Stimulated activated CD8-positive, alpha-beta memory T cell treated with anti-CD3 and anti-CD28 coated beads, Interleukin-7, amount 100 ng/mL, for 4 hours (primary cell): ENCODE results near the gene SMAD4.
A peak's percentile ranks its signal among the peaks of the same experiment; 100 is the strongest.

Source experiments
- DNase-seq, 2 donors: peaks; one replicate each; pipeline ENCODE4 v3.0.0-alpha.2; 2020; ENCODE audit warnings: low read depth in 2 of 2

The SMAD4 gene

DNA sequence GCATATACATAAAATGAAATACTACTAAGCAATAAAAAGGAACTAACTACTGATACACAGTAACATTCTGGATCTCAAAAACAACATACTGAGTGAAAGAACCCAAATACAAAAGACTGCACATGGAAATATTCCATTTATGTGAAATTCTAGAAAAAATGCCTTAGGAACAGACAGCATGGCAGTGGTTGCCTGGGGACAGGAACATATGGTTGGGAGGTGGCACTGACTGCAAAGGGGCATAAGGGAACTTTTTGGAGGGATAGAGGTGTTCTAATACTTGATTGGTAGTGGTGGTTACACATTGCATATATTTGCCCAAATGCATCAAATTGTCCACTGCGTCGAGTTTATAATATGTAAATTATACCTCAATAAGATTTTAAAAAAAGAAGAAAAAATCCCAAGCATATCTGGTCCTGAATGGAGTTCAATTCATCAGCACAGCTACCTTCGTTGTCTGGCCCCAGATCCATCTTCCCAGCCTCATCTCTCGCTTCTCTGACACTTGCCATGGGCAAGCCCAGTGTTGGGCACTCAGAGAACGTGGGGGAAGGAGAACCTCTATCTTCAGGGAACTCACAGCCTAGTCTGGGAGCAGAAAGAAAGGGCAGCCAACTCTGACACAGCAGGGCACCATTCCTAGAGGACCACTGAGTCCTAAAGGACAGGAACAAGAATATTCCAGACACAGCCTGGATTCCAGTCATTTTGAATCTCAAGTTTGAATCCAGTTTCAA is 8.6 kb upstream of the SMAD4 start:
- no peak for DNase-seq

DNA sequence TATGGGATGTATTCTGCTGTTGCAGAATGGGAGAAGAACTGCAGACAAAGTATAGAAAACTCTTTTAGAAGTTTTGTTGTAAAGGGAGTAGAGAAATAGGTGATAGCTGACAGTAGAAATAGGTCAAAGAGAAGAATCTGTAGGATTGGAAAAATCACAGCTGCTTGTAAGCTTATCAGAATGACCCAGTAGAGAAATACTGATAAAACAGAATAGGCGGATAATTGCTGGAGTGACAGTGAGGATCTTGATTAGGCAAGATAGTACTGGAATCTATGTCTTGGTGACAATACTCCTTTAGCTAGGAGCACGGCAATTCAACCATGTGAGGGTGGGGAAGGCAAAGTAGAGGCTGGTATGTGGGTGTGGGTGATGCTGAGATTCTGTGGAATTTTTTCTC is 4.5 kb upstream of the SMAD4 start:
- DNase-seq = no peak

DNA sequence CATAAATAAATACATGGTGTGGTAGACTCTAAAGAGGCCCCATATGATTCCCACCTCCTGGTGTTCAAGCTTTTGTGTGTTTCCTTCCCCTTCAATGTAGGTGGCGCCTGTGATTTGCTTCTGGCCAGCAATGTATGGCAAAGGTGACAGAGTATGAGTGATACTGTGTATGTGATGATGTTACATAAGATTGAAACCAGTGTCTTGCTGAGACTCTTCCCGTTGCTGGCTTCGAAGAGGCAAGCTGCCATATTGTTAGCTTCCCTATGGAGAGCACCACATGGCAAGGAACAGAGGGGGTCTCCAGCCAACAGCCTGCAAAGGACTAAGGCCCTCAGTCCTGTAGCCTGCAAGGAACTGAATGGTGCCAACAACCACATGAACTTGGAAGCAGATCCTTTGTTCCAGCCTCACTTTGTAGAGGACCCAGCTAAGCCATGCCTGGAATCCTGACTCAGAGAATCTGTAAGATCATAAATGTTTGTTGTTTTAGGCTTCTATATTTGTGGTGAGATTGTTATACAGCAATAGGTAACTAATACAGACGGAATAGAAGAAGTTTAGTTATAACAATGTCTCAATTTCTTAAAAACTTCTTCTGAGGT is 1.7 kb upstream of the SMAD4 start:
- no peak for DNase-seq

DNA sequence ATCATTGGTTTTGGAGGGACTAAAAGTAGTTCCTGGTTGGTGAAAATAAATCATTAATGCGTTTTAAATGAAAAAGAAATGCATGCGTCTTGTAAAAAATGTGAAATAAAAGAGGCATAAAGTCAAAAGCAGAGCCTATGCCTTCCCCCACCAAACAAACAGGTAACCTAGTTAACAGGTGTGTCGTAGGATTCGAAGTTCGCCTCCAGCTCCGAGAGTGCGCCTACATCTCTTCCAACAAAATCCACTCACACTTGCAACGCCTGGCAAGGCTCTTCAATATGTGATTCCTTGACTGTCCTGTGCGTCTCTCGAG is 677 bp upstream of the SMAD4 start:
- DNase-seq = no peak

DNA sequence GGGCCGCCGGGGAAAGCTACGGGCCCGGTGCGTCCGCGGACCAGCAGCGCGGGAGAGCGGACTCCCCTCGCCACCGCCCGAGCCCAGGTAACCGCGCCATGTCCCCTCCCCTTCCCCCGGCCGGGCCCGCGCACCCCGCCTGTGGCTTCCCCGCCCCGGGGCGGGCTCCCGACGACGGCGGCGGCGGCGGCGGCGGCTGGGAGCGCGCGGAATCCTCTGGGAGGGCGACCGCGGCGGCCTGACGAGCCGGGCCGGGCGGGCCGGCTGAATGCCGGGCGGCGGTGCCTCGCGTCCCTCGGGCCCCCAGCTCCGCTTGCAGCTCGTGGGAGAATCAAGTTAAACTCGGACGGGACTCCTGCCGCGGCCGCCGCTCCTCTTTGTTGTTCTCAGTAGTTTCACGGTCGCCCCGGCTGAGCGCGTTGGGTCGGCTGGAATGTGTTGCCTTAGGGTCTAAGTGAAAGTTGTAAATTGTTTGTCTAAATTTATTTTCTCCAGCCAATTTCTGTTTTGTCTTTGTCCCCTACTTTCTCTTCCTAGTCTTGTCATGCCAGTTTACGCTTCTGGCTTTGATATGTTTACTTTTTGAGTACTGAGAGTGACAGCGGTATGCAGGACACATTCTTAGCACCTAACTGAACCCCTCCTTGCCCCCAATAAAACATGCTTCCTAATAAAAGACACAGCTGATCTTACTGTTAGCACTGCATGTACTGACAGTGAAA is 685 bp downstream of the SMAD4 start:
- peak; percentile 25 to 61 for DNase-seq

DNA sequence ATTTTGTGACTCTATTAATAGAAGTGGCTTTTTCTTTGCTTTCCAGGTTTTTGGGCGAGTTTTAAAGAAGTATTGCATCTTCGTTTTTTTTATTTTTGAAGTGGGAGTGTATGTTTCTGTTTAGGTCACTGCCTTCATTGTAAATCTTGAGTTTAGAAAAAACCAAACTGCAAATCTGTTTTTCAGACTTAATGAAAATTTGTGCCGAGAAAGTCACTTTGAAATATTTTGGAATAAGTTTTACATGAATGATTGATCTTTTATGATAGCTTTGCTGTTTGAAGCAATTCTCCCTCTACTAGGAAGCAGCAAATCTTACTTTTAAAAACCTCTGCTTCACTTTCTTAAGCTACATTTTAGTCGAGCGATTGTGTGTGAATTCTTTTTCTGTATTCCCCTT is 2.2 kb downstream of the SMAD4 start:
- DNase-seq = no peak

DNA sequence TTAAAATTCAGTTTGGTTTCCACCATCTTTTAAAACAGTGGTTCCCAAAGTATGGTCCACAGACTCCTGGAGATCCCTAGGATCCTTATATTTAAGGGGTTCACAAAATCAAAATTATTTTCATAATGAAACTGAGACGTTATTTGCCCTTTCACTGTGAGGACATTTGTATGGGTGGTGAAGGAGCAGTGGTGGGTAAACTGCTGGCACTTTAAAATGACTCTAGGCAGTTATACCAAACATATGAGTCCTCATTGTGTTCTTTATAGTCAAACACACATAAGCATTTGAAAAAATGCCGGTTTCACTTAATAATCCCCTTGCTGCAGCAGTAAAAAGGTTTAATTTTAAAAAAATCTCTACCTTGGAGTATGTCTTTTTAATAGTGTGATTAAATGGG is 7.2 kb downstream of the SMAD4 start:
- DNase-seq = no peak

DNA sequence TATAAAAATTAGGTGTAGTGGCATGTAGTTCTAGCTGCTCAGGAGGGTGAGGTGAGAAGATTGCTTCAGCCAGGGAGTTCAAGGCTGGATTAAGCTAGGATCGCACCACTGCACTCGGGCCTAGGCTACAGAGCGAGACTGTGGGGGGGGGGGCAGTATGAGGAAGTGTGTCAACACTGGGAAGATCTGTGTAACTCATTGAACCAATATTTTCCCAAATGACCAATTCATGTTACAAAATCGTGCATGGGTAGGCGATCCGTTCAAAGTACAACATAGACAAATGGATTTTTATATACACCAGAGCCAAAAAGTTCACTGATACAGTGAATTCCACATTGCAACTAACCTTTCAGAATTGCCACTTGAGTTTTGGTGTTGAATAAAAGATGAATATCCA is 8.1 kb downstream of the SMAD4 start:
- no peak for DNase-seq

DNA sequence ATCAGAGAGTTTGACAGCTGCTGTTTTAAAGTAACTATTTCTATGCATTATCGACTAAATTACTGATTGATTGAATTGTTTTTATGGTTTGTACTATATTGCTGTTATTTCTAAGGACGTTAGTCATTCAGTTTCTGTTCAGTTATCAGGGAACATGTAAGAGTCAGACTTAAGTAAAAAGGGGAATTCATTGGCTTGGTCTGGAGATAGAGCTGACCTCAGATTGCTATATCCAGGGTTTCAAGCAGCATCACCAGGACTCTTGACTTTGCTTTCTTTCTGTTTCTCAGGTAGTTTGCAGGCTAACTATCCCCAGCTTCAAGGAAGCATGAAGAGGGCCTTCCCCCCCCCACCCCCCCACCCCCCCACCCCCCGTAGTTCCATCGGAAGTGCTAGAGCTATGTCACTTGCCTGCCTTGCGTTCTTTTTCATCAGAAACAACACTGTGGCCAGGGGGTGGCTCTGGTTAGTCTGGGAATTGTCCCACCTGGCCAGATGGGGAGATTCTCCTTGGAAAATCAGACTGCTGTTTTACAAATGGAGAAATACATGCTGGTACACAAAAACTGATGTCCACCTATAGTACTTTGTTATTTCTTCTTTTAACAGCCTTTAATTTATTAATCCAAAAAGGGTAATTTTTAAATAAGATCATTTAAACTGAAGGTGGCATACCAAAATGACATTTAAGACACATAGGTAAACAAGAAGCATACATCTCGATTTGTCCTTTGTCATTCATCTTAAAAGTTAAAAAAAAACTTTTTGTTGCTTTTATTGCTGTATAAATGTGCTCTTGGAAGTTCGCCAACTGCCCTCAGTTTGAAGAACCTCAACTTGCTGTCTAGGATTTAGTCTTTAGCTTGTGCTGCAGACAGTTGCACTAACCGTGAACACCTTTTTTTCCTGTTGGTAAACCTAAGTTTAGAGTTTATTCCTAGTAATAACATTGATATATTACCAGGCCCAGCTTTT is 9.4 kb downstream of the SMAD4 start:
- DNase-seq = no peak

DNA sequence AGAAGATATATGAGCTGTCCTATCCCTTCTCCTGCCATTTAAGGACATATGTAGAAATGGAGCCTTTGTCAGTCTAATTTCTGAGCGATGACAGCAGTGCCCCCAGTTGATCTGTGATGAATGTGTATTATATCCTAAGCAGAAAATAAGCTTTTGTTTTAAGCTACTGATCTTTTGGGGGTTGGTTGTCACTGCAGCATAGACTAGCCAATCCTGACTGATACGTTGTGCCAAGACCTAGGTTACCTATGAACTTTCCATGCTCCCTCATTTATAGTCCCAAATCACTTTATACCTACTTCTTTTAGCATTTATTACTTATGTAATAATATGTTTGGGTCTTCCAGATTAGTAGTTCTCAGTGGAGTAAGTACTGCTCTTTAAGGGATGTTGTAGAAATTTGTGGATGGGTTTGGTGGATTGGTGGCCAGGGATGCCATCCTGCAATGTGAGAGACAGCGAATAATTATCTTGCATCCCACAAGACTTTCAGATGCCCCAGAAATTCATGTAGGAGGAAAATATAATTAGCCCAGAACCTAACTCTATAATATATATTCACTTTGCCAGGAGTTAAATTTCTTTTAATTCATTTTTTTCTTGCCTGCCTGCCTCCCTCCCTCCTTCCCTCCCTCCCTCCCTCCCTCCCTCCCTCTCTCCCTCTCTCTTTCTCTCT is 11.8 kb downstream of the SMAD4 start:
- DNase-seq = no peak

DNA sequence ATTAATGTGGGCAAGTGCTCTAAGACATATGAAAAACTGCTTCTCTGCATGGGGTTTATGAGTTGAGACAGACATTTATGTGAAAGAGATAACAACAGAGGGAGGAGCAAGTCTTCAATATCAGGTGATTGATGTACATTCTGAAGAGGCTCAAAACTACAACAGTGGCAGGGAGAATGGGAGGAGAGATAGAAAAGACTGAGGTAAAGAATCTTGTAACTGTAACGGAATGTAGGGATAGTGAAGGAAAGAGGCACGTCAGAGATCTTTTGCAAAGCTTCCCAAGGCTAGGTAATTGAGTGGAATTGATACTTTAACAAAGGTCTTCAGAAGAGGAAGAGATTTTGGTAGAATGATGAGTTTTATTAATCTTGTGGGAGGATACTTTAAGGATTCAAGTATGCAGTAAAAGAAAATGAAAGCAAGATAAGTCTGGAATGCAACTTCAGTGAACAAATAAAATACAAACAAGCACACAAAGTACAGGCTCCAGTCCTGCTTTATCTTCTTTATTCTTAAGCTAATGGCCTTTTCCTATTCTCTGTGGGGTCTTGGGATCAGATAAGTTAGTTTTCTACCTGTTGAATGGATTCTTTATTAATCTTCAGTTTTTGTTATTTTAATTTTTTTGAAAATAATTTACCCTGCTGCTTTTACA is 15.0 kb downstream of the SMAD4 start:
- DNase-seq = no peak

DNA sequence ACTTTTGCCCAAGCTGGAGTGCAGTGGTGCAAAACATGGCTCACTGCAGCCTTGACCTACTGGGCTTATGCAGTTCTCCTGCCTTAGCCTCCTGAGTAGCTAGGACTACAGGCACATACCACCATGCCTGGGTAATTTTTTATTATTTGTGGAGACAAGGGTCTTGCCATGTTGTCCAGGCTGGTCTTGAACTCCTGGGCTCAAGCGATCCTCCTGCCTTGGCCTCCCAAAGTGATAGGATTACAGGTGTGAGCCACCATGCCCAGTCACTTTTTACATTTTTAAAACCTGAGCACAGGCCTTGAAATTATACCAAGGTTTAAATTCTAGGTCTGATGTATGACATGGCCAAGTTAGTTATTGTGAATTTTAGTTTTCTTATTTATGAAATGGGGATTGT is 18.2 kb downstream of the SMAD4 start:
- DNase-seq = no peak

DNA sequence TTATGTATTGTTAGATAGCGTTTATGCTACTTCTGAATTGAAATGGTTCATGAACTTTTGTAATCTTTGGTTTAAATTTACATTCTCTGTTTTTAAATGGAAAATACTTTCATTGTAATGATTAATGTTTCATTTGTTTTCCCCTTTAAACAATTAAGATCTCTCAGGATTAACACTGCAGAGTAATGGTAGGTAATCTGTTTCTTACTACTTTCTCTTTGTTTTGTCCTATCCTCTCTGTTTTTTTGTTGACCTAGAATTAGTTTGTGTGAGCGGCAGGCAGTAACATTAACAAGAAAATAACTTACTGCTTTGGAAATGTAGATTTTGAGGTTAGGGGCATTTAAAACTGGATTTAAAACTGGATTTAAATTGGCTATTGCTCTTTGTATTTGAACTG is 19.1 kb downstream of the SMAD4 start:
- no peak for DNase-seq

DNA sequence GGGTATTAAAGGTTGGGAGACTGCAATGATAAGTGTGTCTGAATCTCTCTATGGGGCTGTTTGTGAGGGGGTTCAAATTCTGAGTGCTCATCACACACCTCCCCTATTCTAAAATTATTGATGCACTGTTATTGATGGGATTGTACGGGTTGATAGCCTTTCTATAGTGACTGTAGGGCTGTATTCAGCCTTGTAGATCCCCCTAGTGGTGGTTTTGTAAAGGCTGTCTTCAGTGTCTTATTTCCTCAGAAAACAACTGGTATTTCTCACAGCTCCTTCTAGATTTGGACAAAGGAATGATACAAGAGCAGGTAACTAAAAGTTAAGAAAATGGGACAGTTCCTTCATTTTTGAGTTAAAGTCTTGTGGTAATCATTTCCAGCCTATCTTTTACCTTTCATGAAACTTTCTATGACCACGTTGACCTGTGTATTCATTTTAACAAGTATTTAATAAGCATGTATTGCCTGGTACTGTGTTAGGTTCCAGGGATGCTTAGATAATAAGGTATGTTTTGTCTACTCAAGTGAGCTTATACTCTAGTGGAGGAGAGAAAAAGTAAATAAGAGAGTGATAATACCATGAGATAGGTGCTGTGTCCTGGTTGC is 21.2 kb downstream of the SMAD4 start:
- no peak for DNase-seq

DNA sequence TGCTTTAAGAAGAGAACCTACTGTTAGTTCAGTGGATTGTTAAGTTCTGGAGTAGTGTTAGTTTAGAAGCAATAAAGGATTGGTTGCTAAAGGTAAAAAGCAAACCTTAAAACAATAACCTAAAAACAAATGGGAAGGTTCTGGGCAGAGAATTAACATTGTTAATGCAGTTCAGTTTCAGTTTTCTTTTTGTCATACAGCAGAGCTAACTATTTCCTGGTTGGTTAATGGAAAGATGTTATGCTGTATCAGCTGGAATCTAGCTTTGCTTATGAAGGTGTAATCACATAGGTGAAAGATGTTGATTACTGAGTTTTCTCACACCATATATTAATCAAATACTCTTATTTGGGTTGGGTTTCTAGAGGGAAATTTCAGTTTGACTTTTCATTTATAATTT is 23.8 kb downstream of the SMAD4 start:
- no peak for DNase-seq

DNA sequence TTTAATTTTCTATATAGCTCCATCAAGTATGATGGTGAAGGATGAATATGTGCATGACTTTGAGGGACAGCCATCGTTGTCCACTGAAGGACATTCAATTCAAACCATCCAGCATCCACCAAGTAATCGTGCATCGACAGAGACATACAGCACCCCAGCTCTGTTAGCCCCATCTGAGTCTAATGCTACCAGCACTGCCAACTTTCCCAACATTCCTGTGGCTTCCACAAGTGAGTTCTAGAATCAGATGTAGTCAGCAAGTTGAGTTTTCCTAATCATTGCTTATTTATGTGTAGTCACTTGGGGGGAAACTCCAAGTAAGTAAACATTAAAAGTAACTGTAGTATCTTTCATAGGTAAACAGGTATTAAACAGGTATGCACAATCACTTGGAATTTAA is 24.8 kb downstream of the SMAD4 start:
- DNase-seq = no peak

DNA sequence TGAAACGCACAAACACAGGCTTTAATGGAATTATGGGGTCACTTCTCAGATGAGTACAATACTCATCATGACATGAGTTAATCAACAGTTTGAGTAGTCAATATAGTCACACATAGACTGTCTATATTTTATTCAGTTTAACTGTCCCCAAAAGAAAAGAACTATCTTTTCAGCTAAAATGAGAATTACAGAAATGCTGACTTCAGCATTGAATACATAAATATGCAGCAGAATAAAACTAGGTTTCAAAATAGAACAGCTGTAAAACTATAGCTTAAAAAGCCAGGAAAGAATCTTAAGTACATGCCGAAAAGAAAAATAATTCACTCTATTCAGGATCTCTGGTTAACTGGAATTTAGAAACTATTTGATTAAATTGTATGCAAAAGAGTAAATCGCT is 30.0 kb downstream of the SMAD4 start:
- DNase-seq = no peak

DNA sequence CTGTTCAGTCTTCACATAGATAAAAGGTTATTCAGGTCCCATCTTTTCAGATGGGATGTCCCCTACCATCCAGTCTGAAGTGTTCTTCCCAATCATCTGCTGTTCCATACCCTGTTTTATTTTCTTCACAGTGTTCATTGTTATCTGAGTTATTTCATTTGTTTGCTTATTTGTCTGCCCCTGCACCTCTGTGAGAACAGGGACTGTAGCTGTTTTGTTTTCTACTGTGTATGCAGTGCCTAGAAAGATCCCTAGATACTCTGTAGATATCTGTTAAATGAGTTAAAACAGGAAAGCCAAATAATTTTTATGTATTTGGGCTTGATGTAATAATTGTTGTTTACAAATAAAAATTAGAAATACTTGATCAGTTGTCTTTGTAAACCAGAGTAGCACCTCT is 34.2 kb downstream of the SMAD4 start:
- DNase-seq = no peak

DNA sequence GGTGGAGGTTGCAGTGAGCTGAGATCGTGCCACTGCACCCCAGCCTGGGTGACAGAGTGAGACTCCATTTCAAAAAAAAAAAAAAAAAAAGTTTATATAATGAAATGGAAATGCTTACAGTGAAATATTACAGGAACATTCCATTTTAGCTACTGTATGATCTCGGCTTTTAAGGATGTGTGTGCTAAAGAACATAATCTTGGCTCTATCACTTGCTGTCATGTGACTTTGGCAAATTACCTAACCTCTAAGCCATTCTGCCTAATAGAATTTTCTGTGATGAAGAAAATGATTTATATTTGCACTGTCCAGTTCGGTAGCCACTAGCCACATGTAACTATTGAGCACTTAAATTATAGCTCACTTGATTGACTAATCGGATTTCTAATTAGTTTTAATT is 36.3 kb downstream of the SMAD4 start:
- DNase-seq = no peak

DNA sequence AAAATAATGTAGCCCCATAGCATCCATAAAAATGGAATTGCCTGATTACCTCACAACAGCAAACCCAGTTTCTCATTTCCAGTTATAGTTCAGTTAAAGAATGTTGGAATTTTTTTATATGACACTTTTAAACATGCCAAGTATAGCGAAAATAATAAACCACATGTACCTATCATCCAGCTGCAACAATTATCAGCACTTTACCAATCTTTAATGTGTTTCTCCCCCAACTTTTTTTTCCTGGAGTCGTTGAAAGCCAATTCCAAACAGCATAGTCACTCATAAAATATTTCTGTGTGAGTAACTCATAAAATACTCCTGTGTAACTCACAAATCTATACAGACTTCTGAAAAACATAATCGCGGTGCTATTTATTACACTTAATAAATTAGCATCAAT is 38.1 kb downstream of the SMAD4 start:
- no peak for DNase-seq

DNA sequence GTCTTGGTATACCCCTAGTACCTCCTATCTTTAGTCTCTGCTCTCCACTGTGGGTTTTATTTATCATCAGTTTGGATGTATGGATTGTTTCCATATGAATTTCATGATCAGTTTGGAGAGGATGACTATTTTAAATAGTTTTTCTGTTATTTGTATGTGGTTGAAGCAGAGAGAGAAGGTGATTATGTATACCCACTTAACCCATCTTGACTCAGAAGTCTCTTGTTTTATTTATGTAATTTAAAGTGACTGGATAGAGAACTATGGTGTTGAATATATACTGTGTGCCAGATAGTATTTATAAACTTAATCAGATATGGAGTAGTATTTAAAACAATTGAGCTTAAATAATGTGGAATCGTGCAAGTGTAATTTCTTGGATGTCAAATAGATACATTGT is 39.9 kb downstream of the SMAD4 start:
- DNase-seq = no peak
